NCI-H524 (cell line): ENCODE measurements around the gene SEC31B.

Source experiments
- DNase-seq, 2 experiments: peaks; one replicate each; lab custom pipeline; 2025; lab: John Stamatoyannopoulos, UW

SEC31B gene

DNA sequence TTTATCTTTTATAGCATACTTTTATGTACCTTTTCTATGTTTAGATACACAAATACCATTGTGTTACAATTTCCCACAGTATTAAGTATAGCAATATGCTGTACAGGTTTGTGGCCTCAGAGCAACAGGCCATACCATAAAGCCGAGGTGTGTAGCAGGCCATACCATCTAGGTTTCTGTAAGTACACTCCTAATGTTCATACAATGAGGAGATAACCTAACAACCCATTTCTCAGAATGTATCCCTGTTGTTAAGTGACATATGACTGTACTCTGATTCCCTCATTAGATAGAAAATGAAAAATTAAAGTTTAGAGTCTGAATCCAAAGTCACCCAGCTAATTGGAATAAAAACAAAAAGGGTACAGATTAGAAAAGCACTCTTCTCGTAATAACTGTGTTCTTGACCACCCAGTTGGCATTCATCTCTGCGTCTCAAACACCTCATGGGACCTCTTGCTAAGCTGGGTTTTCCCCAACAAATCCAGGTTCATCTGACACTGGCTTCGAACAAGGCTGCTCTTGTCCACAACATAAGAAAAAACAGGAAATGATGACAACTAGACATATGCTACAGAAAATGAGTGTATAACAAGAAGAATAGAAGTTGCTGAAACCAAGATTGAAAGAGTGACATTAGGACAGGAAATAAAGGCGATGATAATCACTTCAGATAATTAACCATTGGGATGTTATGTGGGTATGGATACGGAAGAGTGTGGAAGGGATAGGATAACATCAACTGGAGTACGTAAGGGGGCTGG, 8.6 kb upstream of the SEC31B start:
- no peak for DNase-seq

DNA sequence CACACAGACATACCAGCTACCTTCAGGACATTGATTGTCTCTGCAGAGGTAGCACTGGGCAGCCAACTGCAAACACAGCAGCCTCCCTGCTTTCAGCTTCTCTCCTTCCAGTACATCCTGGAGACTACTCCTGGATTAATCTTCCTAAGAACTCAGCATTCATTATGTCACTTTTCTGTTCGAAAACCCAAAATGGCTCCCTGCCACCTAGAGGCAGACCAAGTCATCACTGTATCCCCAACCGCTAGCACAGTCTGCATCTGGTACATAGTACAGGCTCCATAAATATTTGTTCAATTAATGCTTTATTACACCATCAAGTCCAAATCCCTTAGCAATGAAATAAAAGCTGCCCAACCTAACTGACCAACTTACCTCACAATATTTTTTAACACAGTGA, 5.0 kb upstream of the SEC31B start:
- no peak for DNase-seq

- DNase-seq, result no peak
Observed at GRCh38 chr10:100524206-100524605, 4.5 kb upstream of the SEC31B start.

DNA sequence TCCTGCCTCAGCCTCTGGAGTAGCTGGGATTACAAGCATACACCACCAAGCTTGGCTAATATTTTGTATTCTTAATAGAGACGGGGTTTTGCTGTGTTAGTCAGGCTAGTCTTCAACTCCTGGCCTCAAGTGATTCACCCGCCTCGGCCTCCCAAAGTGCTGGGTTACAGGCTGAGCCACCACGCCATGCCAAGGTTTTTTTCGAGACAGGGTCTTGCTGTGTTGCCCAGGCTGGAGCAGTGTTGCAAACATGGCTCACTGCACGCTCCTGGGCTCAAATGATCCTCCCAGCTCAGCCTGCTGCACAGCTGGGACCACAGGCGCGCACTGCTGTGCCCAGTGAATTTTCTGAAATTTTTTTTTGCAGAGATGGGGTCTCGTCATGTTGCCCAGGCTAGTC, 3.3 kb upstream of the SEC31B start:
- DNase-seq, result no peak

GRCh38 chr10:100522107-100522801, 2.6 kb upstream of the SEC31B start:
- DNase-seq, result no peak

DNA sequence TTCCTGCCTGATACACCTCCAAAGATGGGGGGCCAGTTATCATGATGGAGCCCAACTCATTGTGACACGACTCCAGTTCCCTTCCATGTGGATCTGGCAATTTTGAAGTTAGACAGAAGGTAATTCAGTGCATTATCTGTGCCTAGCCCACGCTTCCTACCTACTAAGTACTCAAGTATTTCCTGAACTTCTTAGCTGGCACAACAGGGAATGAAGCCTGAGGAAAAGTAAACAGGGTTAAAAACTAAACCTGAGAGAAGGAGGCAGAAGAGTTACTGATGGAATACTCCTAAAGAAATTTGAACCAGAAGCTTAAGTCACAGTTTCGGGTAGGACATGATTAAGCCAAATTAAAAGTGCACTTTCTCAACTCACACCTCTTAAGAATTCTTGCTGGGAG, 1.1 kb upstream of the SEC31B start:
- no peak for DNase-seq

DNA sequence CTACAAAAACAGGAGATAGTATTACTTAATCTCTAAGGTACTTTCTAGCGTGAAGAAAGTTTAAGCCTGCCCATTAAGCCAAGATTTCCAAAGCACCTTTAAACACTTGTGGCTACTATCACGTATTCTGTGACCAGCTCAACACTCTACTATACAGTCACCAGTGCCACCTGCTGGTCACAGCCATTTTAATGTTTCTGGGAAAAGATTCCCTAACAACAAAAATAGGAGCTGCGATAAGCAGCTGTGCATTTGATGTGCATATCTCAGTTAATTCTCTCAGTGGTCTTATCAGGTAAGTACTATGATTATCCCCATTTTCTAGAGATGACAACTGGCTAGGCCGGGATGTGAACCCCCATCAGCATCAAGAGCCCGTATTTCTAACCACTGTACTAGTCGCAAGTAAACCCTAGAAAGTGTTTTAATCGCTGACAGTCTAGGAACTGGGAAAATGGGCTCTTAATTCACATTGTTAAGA, 860 bp downstream of the SEC31B start:
- DNase-seq, result peak in 1 of 2 experiments; percentile 52

- DNase-seq, result no peak
Observed at GRCh38 chr10:100516847-100517246, 2.8 kb downstream of the SEC31B start.

DNA sequence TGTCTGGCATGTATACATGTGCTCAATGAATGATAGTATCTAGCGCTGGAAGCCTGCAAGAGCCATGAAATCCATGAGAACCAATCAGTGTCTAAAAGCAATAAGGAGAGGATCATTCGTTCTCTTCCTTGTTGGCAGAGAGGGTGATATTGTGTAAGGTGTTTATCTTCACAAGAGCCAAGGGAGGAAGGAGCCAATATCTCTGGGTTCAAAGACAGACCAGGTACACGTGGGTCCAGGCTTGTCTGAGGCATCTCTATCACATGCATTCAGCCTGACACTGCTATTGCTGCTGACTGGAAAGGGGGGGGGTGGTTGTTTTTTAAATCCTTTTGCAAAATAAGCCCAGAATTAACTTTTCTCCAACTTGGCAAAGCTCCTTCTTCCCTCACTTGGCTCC, 4.0 kb downstream of the SEC31B start:
- DNase-seq, result no peak

DNA sequence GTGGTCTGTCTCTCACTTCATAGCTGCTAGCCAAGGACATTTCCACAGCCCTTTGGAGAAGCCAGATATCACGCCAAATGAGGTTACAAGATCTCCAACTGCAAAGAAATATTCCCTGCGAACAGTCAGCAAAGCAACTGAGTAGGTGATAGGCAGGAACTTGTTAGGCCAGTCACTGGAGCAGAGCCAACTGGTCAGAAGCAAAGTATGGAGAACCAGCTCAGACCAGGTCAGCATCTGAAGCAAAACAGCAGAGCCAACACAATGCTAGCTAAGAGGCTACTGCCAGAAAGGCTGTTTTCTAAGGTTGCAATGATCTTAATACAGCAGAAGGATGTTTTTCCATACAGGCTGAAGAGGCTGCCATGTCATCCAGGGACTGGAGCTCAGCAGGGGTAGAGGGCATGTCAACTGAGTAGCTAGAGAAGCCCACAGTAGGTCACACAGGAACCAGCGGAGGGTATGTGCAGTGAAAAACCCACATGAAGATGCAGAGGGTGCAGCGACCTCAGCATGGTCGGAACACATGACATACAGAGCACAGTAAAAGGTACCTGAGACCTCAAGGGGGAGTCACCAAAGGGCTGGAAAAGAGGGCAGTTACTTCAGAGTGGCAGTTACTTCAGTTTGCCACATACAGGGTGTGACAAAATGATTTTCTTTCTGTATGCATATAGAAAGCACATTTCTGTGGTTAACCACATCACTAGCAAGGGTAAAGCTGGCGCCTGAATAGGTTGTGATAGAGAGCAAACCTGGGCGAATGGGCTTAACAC, 8.9 kb downstream of the SEC31B start:
- no peak for DNase-seq

- DNase-seq, result no peak
Observed at GRCh38 chr10:100509241-100509840, 10.3 kb downstream of the SEC31B start.

- peak in 1 of 2 experiments; percentile 36 for DNase-seq
Observed at GRCh38 chr10:100508691-100509150, 10.9 kb downstream of the SEC31B start.

DNA sequence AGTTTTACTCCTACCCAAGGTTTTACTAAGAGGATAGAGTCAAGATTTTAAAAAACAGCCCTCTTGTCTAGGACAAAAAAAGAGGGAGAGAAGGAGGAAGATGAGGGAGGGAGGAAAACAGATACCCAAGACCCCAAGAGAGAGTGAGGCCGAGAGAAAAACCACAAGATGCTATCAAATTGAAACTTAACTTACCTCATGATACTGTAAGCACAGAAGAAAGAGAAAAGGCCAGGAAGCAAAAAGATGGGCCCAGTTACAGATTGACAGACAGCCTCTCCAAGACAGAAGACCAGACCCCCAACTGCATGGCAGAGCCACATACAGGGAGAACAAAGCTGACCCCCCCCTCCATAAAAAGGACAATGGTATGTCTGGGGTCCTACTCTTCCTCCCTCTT, 11.4 kb downstream of the SEC31B start:
- no peak for DNase-seq

GRCh38 chr10:100507357-100507732, 12.3 kb downstream of the SEC31B start:
- DNase-seq, result no peak

DNA sequence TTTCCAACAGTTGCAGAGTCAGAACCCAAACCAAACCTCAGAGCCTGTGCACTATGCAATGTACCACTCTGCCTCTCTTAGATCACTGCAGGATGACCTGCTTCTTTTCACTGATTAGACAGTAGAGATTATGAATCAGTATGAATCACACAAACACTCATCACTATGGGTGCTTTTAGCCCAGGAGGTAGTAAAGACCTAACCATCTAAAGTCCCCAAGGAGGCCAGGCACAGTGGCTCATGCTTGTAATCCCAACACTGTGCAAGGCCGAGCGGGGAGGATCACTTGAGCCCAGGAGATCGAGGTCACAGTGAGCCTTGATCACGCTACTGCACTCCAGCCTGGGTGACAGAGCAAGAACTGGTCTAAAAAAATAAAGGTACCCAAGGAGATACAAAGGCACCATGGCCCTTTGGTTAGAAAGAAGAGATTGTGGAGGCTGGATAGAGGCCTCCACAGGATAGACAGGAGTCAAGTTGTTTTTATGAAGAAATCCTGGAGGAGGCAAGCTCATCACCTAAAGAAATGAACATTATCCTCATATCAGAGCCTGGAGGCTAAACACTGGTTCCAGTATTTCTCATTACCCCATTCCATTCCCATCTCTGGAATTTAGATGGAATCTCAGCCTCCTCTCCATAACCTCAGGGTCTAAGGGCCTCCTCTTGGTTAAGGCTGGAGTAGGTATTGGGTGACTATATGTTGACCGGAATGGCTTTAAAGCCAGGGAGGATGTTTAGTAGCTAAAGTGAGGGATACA, 12.9 kb downstream of the SEC31B start:
- no peak for DNase-seq

DNA sequence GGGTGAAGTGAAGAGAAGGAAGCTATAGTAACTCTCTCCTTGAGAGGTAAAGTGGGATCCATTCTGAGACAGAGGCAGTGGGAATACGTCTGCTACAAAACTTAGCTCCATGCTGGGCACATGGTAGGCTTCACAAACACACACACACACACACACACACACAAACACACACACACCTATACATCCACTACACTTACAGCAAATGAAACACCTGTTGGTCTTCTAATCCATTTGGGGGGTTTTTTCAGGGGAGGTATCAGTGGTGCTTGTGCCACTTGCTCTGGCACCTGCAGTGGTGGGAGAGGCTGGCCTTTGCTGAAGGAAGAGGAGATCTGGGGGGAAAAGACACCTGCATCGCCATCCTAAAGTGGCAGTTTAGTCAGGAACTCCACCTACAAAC, 14.5 kb downstream of the SEC31B start:
- no peak for DNase-seq

DNA sequence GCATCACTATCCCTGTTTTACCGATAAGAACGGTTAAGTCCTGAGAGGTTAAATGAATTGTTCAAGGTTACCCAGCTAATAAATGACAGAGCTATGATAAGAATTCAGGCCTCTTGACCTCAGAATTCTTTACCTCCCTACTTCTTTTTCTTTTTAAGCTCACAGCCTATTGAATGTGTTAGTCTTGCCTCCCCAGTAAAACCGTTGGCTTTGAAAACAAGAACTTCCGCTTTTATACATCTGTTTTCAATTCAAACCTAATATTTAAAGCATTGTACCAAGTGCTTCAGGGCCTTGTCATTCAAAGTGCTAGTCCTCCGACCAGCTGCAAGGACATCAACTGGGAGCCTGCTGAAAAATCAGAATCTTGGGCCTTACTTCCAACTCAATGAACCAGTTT, 15.6 kb downstream of the SEC31B start:
- no peak for DNase-seq

- no peak for DNase-seq
Observed at GRCh38 chr10:100502926-100503494, 16.7 kb downstream of the SEC31B start.

DNA sequence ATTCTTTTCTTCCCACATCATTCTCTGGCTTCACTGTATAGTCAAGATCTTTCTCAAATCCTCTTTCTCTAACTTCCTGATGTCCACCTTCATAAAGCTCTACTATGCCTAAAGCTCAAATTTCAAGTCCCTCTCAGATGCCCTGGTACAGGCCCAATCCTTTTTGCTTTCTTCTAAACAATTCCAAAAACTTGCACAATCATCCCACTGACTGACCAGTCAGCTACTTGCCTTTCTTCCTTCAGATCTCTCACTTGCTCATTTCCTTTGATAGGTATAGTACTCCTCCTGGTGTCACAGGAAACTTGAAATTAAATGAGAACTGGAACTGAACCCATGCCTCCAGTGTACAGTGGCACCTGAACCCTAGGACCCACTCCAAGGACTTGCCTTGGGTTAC, 18.2 kb downstream of the SEC31B start:
- no peak for DNase-seq

DNA sequence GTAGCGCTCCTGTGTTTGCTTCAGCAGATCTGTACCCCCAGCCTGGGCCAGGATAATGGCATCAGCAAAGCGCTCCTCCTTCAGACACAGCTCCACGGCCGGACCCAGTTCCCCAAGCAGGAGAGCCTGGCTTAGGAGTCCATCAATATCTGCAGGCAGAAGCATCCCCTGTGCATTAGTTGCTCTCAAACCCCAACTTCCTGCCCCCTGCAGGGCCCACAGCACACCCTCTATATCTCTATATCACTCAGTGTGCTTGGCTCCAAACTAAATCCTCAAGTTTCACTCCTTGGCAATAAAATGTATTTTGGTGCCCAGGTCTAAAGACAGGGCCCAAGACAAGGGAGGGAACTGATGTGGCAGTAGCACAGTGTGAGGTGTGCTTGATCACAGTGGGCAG, 21.6 kb downstream of the SEC31B start:
- DNase-seq, result no peak

DNA sequence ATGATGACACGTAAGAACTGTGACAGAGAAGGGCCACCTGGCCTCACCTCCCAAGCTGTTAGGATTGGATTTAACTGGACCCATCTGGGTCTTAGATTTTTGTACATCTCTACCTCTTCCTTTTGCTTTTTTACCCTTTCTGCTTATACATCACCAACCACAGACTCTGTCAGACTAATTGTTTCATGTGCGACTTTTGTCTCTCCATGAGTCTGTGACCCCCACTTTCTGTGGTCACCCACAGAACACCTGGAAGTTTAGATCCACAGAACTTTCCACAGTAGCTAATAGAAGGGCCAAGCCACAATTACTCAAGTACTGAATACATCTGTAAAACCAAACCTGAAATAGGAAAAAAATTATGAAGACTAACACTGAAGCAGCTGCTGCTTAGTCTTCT, 23.1 kb downstream of the SEC31B start:
- no peak for DNase-seq
